ENCODE data around the gene SLC7A1. TPM values are rescaled to one million over a fixed set of nuclear protein-coding genes. Genes with fewer than 3 reads are reported as not detected.

Gene SLC7A1
- total and polyA plus RNA-seq, 2 experiments from 2014 or later, result 23.0 to 74.7 TPM

GRCh38 chr13:29491248-29491647, 104.2 kb downstream of the SLC7A1 start (continued):
- TF ChIP-seq REST (IDR thresholded peaks at IDR 0.05; ENCODE audit: unreplicated experiment), result no peak
- TF ChIP-seq, protein P1, sequence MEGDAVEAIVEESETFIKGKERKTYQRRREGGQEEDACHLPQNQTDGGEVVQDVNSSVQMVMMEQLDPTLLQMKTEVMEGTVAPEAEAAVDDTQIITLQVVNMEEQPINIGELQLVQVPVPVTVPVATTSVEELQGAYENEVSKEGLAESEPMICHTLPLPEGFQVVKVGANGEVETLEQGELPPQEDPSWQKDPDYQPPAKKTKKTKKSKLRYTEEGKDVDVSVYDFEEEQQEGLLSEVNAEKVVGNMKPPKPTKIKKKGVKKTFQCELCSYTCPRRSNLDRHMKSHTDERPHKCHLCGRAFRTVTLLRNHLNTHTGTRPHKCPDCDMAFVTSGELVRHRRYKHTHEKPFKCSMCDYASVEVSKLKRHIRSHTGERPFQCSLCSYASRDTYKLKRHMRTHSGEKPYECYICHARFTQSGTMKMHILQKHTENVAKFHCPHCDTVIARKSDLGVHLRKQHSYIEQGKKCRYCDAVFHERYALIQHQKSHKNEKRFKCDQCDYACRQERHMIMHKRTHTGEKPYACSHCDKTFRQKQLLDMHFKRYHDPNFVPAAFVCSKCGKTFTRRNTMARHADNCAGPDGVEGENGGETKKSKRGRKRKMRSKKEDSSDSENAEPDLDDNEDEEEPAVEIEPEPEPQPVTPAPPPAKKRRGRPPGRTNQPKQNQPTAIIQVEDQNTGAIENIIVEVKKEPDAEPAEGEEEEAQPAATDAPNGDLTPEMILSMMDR (conservative IDR thresholded peaks at IDR 0.05; ENCODE audit: low read depth in 2 of 2), result no peak
- TF ChIP-seq CREB1 (CRISPR knock-in tag; IDR thresholded peaks at IDR 0.05; ENCODE audit: low read depth), result no peak
- no peak for TF ChIP-seq ZNF114 (CRISPR knock-in tag; IDR thresholded peaks at IDR 0.05)
- no peak for TF ChIP-seq ETS1 (IDR thresholded peaks at IDR 0.05)
- TF ChIP-seq STAT1 (IDR thresholded peaks at IDR 0.05; ENCODE audit: unreplicated experiment), result no peak
- TF ChIP-seq NANOG (IDR thresholded peaks at IDR 0.05; ENCODE audit: borderline replicate concordance), result no peak
- TF ChIP-seq ZNF331 (CRISPR knock-in tag; IDR thresholded peaks at IDR 0.05; ENCODE audit: low read depth), result no peak

DNA sequence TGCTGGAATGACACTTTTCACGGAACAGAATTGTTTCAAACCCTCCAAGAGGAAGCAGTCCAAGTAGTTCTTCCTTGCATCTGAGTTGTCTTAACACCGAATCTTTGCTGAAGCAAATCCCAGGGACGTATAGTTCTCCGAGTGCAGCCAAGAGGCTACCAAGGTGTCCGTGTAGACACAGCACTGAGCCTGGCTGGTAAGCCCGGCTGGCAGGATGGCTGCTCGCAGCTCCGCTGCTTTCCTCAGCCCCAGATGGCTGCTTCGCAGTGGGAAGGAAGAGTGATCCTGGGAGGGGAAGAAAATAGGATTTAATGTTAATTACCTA, 105.0 kb downstream of the SLC7A1 start:
- no peak overlapping the region for H3K4me2 ChIP-seq
- Mint-ChIP-seq H3K9me3 (no peaks in the 10 kb centered on the region), H3K27ac (no peak overlapping the region), H3K36me3 (ENCODE audit: low read depth) (no peaks in the 10 kb centered on the region), H3K4me1 (peaks cover 31% of the 10 kb centered on the region), H3K4me3 (no peak overlapping the region), H3K27me3 (ENCODE audit: insufficient read depth, low read depth, poor library complexity) (peaks cover 4% of the 10 kb centered on the region)
- no peaks in the 10 kb centered on the region for H3F3A ChIP-seq (replicated peaks; ENCODE audit: low read depth)
- H3K4me1 ChIP-seq (ENCODE audit: insufficient read depth), result peaks cover 7% of the 10 kb centered on the region; the same call in 1 of the 2 replicates
- no peak overlapping the region for H2AFZ ChIP-seq
- no peaks in the 10 kb centered on the region for H4K20me1 ChIP-seq (replicated peaks; ENCODE audit: insufficient read depth)
- H3K4me3 ChIP-seq, result no peak overlapping the region
- no peaks in the 10 kb centered on the region for H3K9me2 ChIP-seq (ENCODE audit: insufficient read depth)
- no peak for DNase-seq (ENCODE audit: low spot score)
- H3K27ac ChIP-seq (ENCODE audit: low read depth), result no peak overlapping the region
- H3K79me2 ChIP-seq (replicated peaks; ENCODE audit: insufficient read depth), result no peaks in the 10 kb centered on the region
- H3K27me3 ChIP-seq (ENCODE audit: insufficient read depth), result no peaks in the 10 kb centered on the region
- H3K36me3 ChIP-seq (ENCODE audit: insufficient read depth), result no peaks in the 10 kb centered on the region
- no peak for ATAC-seq
- TF ChIP-seq ZNF114 (CRISPR knock-in tag; IDR thresholded peaks at IDR 0.05) (no peak), JUNB (IDR thresholded peaks at IDR 0.05; ENCODE audit: unreplicated experiment) (no peak), POLR2AphosphoS5 (IDR thresholded peaks at IDR 0.05; ENCODE audit: low read depth) (no peak), STAT1 (IDR thresholded peaks at IDR 0.05; ENCODE audit: unreplicated experiment) (no peak)
- TF ChIP-seq, protein P2, sequence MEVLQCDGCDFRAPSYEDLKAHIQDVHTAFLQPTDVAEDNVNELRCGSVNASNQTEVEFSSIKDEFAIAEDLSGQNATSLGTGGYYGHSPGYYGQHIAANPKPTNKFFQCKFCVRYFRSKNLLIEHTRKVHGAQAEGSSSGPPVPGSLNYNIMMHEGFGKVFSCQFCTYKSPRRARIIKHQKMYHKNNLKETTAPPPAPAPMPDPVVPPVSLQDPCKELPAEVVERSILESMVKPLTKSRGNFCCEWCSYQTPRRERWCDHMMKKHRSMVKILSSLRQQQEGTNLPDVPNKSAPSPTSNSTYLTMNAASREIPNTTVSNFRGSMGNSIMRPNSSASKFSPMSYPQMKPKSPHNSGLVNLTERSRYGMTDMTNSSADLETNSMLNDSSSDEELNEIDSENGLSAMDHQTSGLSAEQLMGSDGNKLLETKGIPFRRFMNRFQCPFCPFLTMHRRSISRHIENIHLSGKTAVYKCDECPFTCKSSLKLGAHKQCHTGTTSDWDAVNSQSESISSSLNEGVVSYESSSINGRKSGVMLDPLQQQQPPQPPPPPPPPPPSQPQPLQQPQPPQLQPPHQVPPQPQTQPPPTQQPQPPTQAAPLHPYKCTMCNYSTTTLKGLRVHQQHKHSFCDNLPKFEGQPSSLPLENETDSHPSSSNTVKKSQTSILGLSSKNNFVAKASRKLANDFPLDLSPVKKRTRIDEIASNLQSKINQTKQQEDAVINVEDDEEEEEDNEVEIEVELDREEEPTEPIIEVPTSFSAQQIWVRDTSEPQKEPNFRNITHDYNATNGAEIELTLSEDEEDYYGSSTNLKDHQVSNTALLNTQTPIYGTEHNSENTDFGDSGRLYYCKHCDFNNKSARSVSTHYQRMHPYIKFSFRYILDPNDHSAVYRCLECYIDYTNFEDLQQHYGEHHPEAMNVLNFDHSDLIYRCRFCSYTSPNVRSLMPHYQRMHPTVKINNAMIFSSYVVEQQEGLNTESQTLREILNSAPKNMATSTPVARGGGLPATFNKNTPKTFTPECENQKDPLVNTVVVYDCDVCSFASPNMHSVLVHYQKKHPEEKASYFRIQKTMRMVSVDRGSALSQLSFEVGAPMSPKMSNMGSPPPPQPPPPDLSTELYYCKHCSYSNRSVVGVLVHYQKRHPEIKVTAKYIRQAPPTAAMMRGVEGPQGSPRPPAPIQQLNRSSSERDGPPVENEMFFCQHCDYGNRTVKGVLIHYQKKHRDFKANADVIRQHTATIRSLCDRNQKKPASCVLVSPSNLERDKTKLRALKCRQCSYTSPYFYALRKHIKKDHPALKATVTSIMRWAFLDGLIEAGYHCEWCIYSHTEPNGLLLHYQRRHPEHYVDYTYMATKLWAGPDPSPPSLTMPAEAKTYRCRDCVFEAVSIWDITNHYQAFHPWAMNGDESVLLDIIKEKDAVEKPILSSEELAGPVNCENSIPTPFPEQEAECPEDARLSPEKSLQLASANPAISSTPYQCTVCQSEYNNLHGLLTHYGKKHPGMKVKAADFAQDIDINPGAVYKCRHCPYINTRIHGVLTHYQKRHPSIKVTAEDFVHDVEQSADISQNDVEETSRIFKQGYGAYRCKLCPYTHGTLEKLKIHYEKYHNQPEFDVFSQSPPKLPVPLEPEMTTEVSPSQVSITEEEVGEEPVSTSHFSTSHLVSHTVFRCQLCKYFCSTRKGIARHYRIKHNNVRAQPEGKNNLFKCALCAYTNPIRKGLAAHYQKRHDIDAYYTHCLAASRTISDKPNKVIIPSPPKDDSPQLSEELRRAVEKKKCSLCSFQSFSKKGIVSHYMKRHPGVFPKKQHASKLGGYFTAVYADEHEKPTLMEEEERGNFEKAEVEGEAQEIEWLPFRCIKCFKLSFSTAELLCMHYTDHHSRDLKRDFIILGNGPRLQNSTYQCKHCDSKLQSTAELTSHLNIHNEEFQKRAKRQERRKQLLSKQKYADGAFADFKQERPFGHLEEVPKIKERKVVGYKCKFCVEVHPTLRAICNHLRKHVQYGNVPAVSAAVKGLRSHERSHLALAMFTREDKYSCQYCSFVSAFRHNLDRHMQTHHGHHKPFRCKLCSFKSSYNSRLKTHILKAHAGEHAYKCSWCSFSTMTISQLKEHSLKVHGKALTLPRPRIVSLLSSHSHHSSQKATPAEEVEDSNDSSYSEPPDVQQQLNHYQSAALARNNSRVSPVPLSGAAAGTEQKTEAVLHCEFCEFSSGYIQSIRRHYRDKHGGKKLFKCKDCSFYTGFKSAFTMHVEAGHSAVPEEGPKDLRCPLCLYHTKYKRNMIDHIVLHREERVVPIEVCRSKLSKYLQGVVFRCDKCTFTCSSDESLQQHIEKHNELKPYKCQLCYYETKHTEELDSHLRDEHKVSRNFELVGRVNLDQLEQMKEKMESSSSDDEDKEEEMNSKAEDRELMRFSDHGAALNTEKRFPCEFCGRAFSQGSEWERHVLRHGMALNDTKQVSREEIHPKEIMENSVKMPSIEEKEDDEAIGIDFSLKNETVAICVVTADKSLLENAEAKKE (CRISPR knock-in tag; IDR thresholded peaks at IDR 0.05), result no peak
- TF ChIP-seq, protein P1 (conservative IDR thresholded peaks at IDR 0.05; ENCODE audit: low read depth in 2 of 2), result no peak
